ENCODE results near the gene TAP1.
"Not testable (repeated sequence)": the region's sequence is repeated elsewhere in the genome, so short reads cannot be mapped to it uniquely, and the experiment has no call there.

Gene TAP1, protein sequence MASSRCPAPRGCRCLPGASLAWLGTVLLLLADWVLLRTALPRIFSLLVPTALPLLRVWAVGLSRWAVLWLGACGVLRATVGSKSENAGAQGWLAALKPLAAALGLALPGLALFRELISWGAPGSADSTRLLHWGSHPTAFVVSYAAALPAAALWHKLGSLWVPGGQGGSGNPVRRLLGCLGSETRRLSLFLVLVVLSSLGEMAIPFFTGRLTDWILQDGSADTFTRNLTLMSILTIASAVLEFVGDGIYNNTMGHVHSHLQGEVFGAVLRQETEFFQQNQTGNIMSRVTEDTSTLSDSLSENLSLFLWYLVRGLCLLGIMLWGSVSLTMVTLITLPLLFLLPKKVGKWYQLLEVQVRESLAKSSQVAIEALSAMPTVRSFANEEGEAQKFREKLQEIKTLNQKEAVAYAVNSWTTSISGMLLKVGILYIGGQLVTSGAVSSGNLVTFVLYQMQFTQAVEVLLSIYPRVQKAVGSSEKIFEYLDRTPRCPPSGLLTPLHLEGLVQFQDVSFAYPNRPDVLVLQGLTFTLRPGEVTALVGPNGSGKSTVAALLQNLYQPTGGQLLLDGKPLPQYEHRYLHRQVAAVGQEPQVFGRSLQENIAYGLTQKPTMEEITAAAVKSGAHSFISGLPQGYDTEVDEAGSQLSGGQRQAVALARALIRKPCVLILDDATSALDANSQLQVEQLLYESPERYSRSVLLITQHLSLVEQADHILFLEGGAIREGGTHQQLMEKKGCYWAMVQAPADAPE

DNA sequence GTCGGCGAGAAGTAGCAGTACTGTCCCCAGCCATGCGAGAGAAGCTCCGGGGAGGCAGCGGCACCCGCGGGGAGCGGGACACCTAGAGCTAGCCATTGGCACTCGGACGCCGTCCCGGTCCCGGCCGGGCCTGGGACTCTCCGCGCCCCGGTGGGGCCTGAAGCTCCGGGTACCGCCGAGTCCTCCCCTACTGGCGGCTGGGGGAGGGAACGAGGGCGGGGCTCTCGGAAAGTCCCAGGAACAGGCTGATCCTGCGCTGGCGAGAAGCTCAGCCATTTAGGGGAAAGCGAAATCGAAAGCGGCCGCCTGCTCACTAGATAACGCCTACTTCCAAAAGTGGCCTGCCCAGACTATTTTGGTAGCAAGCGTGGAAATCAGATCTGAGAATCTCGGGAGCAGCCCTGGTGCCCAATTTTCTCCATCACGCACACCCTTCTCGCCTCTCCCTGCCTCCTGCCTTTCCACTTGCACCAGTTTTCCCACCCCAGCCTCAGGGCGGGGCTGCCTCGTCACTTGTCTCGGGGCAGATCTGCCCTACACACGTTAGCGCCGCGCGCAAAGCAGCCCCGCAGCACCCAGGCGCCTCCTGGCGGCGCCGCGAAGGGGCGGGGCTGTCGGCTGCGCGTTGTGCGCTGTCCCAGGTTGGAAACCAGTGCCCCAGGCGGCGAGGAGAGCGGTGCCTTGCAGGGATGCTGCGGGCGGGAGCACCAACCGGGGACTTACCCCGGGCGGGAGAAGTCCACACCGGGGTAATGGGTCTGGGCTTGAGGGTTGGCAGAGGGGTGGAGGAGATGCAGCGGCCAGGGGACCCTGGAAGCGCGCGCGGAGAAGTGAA lies at the start of gene TAP1, which contains the start of gene PSMB9:
Gene TAP1 (minus strand): TSS at position 164 of the 835 bp plus-strand sequence. CDS start 68 bp downstream, at position 96.
Gene PSMB9 (plus strand): TSS at position 652 of the 835 bp plus-strand sequence. CDS start 38 bp downstream, at position 690.
- DNase-seq: peak; percentile 90

DNA sequence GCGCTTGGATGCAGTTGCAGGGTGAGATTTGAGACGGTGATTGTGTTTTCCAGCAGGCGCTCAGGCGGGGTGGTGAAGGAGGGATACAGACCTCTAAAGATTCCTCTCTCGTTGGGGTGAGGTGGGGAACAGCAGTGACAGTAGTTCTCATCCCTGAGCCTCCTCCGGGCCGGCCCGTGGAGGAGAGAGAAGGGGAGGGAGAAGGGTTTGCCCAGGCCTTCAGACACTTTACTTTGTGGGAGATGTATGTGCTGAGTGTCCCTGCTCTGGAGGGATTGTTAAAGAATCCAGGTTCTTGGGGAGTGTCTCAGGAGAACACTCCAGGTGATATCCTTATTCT lies 41.5 kb upstream of the TAP1 start:
- DNase-seq: no peak

DNA sequence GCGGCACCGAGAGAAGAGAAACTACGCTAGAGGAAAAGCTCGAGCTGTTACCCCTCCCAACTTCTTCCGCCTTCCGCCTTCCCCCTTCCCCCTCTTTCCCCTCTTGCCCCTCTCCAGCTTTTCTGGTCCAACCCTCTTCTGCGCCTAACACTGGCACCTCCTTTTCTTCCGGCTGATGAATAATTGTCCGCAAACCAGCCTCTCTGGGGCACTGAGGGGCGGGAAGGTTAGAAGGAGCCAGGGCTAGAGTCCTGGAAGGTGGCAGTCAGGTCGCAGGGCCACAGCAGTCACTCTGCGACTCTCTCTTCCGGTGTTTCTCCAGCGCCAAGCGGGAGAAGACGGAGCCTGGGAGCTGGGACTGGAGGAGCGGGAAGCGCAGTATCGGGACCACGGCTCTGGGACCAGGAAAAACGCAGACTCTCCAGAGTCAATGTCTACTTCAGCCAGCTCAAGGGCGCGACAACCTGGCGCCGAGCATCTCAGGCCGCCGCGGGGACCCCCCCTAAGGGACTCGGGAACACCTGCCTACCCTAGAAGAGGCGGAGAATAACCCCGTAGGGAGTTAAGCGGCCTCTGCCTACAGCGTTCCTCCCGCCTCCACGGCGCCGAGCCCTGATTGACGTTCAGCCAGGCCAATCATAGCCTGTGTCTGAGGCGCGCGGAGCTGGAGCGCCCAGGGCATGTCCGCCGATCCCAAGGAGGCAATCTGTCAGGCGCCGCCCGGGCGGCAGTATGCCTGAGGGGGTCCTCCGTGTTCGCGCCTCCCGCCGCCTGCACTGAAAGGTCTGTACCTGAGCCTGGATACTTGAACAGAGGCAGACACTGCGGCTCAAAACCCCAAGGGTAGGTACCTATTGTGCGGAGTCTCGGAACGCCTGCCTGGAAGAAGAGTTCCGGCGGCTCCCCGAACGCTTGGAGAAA lies 40.8 kb upstream of the TAP1 start:
- peak; percentile 98 for DNase-seq

DNA sequence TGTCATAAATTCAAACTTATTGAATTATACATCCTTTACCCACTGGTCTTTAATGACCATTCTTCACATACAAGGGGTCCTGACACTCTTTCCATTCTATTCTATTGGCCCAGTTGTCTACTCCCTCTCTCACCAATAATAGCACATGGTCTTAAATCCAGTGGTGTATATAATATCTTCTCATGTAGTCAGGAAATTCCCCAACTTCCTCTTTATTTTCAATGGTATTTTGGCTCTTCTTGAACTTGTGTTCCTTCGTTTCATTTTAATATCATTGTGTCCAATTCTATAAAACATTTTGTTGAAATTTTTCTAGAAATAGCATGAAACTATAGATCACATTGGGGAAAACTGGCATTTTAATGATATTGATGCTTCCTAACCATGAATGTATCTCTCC lies 37.3 kb upstream of the TAP1 start:
- no peak for DNase-seq

DNA sequence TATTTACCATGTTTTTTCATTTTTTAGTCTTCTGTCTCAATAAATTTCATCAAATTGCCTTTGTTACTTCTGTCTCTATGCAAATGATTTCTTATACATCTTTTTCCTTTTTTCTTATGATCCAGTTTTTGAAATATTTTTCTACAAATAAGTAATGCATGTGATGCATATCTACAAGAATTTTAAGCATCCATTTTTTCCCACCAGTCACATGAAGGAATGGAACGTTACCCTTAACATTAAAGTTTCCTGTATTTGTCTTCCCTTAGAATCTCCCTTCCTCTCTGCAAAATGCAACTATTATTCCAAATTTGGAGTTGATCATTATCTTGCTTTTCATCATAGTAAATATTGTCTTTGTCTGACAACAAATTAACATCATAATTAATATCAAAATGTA lies 36.0 kb upstream of the TAP1 start:
- no peak for DNase-seq

DNA sequence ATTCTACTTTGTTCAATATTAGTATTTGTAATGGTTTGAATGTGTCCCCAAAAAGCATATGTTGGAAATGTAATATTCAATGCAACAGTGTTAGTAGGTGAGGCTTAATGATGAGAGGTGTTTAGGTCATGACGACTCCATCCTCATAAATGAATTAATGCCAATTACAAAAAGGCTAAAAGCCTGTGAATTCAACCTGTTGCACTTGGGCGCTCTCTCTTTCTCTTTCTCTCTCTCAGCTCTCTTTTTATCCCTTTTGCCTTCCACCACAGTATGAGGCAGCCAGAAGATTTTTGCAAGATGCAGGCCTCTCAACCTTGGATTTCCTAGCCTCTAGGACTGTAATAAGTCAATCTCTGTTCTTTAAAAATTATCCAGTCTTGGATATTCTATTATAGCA lies 35.1 kb upstream of the TAP1 start:
- DNase-seq: no peak

DNA sequence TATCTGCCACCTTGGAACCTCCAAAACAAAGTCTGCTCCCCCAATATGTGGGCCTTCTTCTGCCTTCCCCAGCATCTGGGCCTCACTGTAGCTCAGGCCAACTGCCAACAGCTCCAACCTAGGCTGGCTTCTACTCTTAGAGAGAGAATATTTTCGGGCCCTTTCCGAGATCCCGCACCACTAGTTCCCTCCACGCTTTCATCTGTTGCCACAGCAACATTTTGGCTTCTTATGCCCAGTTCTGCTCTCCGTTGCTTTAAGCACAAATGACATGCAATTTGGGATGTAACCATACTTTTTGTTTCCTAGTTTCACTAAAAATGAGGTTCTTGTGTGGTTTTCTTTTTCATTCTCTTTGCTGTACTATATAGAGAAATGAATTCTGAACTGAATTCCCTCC lies 34.1 kb upstream of the TAP1 start:
- no peak for DNase-seq

DNA sequence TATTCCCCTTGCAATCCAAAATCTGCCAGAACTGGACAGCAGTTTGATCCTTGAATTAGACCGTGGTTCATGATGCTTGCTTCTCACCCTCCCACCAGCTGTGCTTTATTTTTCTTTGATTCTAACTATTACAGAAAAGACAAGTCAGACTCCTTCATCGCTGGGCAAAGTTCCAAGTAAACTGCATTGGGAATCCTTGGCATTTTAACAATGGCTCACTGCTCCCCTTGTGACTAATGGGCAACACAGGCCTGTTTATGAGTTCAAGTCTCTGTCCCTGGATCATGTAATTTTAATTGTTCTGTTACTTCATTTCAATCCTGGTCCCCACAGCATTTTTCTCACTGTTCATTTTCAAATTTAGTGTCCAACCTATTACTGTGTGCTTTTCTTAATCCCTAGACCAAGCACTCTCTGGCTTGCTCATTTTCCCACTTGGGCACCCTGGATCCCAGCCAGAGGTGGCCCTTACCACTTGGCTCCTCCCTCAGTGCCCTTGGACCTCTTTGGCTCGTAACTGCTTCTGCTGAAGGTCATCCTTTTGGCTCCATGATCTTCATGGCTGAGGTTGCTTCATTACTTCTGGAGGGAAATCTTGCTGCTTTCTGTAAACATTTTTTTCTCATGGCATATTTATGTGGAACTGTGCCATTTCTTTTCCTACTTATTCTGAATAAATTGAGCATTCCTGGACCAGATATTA lies 33.3 kb upstream of the TAP1 start:
- DNase-seq: no peak

DNA sequence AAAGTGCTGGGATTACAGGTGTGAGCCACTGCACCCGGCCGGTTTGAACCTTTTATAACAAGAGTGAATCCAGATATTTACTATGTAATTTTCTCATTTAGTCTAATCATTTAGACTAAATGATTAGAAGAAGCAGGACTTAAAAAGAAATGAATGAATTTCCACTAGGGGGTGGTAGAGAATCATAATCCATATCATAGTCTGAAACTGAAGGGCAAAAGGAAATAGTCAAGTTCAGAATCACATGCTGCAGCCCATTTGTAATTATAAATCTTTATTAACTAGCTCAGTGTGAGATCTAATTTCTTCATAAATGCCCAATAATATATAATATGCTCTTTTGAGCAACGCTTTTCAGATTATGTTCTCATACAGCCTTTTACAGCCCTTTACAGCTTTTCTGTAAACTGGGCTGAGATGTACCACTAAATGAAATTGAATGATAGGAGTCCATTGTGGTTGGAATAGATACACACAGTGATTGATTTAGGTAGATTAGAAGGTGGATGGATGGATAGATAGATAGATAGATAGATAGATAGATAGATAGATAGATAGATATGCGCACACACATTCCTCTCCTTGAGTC lies 32.3 kb upstream of the TAP1 start:
- DNase-seq: no peak

DNA sequence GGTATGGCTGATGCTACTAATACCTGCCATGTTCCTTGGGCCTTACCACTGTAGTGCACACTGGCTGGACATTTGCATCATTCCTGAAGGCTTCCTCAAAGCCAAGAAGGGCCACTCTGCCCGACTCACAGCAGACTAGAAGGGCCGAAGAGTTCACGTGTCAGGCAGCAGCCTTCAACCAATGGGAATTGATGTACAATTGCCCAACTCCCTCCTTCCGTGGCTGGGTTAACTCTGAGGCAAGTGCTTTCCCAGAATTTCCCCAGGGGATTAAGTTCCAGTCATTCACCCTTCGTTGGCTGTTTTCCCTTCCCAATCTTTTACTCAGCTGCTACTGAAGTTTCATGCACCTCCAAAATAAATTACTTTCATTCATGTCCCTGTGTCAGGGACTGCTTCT lies 30.3 kb upstream of the TAP1 start:
- DNase-seq: no peak

DNA sequence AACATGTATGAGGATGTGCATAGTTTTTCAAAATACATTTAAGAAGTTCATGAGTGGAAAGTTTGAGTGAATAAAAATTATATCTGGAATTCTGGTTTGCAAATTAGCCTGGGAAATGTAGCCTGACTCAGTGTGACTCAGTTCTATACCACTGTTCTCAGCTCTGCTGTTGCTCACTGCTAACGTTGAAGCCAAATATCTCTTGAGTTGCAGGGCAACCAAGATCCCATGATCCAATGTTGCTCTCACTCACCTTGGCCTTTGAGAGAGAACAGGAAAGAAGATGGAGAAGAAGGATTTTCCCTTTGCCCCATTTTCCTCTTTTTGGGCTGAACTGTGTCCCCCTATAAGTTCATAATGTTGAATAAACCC lies 29.4 kb upstream of the TAP1 start:
- no peak for DNase-seq

DNA sequence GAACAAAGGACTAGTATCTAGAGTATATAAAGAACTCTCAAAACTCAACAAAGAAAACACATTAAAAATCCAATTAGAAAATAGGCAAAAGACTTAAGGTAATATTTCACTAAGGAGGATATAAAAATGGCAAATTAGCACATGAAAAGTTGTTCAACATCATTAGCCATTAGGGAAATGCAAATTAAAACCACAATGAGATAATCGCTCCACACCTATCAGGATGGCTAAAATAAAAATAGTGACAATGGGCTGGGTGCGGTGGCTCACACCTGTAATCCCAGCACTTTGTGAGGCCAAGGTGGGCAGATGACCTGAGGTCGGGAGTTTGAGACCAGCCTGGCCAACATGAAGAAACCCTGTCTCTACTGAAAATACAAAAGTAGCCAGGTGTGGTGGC lies 27.5 kb upstream of the TAP1 start:
- DNase-seq: not testable (repeated sequence)

DNA sequence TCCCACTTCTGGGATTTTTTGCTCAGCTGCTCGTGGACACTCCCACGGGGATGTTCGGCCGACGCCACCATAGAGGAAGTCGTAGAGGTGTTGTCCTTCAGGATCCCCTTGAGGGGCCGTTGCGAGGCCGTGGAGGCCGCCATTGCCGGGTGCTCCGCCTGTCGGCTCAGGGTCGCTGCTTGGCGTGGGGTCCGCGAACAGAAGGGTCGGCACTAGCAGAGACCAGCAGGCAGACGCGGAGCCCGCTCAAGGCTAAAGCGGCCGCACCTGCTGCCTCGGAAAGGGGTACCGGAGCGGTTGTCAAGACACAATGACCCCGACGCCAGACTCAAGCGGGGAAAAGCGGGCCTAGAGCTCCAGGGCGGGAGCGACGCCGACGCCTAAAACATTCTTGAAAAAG lies 26.2 kb upstream of the TAP1 start:
- DNase-seq: no peak

DNA sequence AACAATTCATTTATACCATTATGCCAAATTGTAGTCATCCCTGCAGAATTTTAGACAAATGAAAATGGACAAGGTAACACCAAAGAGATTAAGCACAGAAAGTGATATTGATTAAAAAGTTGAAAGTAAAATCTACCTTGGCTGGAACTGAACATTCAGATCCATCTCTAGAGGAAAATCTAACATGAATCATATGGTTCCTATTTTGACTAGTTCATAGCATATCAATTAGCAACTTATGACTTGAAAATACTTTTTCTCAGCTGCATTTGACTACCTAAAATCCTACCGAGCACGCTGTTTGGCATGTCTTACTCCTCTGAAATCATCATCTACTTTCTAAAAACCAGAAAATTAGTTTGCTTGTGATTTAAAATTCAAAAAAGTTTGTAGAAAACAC lies 23.1 kb upstream of the TAP1 start:
- no peak for DNase-seq

DNA sequence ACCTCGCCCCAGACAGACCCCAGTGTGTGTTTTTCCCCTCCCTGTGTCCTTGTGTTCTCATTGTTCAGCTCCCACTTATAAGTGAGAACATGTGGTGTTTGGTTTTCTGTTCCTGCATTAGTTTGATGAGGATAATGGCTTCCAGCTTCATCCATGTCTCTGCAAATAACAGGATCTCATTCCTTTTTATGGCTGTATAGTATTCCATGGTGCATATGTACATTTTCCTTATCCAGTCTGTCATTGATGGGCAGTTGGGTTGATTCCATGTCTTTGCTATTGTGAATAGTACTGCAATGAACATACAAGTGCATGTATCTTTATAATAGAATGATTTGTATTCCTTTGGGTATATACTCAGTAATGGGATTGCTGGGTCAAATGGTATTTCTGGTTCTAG lies 20.4 kb upstream of the TAP1 start:
- not testable (repeated sequence) for DNase-seq

DNA sequence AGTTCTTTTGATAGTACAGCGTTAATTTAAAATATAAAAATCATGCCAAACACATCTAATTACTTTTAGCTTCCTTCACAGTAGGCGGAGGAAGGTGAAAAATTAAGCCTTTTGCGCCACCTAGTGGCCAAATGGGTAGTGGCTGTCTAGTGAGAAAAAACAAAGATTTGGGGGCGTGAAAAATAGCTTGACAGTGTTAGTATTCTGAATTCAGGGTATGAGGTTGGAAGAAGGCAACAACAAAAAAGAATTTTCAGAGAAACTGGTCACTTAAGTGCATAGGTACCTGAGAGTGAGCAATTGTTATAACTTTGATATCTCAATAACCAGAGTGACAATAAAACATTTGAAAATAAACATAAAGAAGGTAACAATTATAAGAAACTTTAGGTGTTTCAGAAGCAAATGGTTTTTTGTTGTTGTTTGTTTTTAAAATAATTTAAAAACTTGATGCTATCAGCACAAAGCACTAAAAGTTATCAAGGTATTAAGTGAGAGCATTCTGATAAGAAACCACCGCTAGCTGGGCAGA lies 14.8 kb upstream of the TAP1 start:
- DNase-seq: peak; percentile 82

DNA sequence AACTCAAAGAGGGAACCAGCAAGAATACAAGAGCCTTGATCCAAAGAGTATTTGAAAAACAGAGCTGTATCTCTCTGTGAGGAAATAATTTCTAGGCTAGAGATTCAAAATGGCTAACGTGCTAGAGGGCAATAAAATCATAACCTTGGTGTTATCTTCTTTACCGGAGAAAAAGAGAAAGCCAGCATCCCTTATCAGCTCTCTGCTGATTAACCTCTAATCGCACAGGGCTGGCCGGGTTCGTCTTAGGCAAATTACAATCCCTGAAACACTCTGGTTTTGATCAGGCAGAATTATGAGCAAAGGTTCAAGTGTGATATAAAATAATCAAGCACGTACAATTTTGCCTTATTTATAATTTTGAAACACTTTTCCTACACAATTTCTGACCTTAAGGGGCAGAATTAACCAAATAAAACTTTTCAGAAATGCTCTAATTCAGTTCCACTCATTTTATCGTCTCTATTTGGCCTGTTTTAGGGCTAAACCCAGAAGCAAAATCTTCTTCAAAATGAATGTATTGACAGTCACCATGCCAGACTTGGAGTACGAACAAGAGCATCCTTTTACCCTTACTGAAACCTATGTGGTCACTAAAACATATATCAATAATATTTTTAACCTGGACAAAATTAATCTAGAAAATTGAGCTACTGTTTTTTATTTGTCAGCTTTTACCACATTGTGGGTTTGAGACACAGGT lies 14.2 kb upstream of the TAP1 start:
- DNase-seq: no peak

DNA sequence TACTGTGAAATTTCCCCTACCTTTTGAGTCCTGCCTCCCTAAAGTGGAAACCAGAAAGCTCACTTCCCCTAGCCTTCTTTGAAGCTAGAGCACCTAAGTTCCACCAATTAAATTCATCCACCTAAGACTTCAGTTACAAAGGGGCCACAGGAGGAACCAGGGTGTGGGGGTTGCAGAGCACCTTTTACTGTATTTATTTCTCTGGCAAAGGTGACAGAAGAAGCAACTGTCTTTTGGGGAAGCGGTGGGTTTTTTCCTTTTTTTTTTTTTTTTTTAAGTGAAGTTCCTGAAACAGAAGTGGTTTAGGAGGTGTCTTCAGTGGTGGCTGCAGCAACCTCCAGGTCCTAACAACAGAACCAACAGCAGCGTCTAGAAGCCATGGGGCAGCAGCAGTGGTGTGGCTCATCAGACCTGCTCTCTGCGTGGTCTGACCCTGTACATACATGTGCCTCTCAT lies 13.5 kb upstream of the TAP1 start:
- DNase-seq: no peak

DNA sequence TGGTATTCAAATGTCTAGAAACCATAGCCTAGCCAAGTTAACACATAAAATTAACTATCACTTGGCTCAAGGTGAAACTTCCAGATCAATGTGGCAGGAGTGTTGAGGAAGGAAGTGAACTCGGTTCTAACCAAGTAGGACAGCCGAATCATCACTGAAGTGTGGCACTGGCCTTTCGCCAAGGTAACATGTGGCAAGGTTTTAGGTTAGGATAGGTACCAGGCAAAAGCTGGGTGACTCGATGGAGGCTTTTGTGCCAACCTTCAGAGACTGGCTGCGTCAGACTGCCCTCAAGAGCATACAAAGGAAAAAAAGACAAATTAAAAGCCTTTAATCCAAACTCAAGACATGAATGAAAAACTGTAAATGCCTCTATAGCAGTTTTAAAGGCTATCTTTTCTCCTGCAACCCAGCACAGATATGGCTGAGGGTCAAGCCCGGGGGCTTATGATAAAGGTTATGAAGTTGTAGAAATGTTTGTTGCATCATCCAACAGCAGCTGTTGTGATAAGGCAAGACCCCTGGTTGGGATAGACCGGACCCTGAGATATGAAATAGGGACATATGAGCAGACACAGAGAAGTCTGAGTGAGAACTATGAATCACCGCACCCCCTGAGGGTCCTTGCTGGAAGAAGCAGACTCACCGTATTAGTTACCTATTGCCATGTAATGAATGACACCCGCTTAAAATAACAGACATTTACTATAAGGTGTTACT lies 12.4 kb upstream of the TAP1 start:
- no peak for DNase-seq

DNA sequence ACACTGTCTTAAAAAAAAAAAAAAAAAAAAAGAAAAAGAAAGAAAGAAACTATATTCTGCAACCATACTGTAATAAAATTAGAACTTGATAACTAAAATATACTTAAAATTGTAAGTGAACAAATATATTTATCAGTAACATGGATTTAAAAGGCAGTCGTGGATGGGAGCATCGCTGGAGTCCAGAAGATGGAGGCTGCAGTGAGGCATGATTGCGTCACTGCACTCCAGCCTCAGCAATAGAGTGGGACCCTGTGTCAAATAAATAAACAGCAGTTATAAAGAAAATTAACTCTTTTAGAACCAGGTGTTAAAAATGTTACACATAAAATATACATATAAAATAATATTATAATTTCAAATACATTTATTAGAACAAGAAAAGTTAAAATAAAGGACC lies 9.2 kb upstream of the TAP1 start:
- no peak for DNase-seq
